ENCODE results near the gene HNF4A.

DNA sequence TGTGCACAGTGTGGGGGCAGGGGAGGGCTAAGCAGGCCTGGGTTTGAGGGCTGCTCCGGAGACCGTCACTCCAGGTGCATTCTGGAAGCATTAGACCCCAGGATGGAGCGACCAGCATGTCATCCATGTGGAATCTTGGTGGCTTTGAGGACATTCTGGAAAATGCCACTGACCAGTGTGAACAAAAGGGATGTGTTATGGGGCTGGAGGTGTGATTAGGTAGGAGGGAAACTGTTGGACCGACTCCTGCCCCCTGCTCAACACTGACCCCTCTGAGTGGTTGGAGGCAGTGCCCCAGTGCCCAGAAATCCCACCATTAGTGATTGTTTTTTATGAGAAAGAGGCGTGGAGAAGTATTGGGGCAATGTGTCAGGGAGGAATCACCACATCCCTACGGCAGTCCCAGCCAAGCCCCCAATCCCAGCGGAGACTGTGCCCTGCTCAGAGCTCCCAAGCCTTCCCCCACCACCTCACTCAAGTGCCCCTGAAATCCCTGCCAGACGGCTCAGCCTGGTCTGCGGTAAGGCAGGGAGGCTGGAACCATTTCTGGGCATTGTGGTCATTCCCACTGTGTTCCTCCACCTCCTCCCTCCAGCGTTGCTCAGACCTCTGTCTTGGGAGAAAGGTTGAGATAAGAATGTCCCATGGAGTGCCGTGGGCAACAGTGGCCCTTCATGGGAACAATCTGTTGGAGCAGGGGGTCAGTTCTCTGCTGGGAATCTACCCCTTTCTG is 76.2 kb downstream of the HNF4A start:
- TF ChIP-seq, protein P1, sequence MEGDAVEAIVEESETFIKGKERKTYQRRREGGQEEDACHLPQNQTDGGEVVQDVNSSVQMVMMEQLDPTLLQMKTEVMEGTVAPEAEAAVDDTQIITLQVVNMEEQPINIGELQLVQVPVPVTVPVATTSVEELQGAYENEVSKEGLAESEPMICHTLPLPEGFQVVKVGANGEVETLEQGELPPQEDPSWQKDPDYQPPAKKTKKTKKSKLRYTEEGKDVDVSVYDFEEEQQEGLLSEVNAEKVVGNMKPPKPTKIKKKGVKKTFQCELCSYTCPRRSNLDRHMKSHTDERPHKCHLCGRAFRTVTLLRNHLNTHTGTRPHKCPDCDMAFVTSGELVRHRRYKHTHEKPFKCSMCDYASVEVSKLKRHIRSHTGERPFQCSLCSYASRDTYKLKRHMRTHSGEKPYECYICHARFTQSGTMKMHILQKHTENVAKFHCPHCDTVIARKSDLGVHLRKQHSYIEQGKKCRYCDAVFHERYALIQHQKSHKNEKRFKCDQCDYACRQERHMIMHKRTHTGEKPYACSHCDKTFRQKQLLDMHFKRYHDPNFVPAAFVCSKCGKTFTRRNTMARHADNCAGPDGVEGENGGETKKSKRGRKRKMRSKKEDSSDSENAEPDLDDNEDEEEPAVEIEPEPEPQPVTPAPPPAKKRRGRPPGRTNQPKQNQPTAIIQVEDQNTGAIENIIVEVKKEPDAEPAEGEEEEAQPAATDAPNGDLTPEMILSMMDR (IDR thresholded peaks at IDR 0.05): no peak
- TF ChIP-seq POLR2A (IDR thresholded peaks at IDR 0.05) (no peak), POLR2AphosphoS5 (IDR thresholded peaks at IDR 0.05; ENCODE audit: insufficient read depth in 1 of 2, low read depth in 1 of 2) (no peak)
